Measurements from ENCODE around the gene NADK2.

GRCh38 chr5:36173426-36173825 is 68.3 kb downstream of the NADK2 start:
- no peak for TF ChIP-seq CTCF (IDR thresholded peaks at IDR 0.05; ENCODE audit: extremely low read depth in 1 of 2, insufficient read depth in 1 of 2, low read depth in 1 of 2, low read length in 2 of 2)
- TF ChIP-seq MYC (IDR thresholded peaks at IDR 0.05; ENCODE audit: low read depth, low read length), result no peak
- TF ChIP-seq POLR2AphosphoS5 (IDR thresholded peaks at IDR 0.05; ENCODE audit: insufficient read depth, low read depth, low read length), result no peak
- no peak for TF ChIP-seq MAX (IDR thresholded peaks at IDR 0.05; ENCODE audit: insufficient read depth, insufficient read length)

All from endothelial cell of umbilical vein (primary cell).